HG03439 (cell line): ENCODE measurements around the gene MYH11.

Experiments
- ATAC-seq: cut with Tn5 transposase; IDR thresholded peaks from one replicate; pipeline ENCODE4 v1.9.1; 2021; ENCODE audit warnings: mild to moderate bottlenecking, moderate library complexity; ENCODE audit not compliant: unreplicated experiment

Gene MYH11

DNA sequence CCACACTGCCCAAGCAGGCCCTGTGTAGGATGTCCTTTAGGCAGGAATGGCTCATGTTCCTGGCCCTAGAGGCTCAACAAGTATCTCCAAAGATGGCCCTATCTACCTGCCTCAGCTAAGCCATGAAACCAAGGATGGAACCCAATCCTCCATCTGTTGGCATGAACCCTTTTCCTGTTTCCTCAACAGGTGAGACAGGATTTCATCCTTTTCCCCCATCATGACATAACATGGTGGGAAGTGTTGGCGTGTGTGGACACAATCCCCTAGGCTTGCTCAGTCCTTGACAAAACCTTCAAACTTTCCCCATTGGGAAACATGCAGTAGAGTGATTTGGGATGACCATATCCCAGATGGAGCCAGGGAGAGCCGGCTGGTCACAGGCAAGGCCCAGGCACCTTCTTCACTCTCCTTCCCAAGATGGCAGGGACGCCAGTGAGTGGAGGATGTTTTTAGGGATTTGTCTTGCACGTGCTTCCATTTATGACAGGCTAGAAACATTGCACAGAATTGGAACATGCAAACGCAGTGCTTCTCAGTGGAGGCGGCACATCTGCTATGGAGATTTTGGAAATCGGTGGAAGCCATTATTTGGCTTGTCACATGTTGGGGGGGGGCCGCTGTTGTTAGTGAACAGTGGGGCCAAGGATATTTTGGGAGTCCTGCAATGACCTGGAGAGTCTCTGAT lies 77.0 kb downstream of the MYH11 start:
- ATAC-seq, result no peak

DNA sequence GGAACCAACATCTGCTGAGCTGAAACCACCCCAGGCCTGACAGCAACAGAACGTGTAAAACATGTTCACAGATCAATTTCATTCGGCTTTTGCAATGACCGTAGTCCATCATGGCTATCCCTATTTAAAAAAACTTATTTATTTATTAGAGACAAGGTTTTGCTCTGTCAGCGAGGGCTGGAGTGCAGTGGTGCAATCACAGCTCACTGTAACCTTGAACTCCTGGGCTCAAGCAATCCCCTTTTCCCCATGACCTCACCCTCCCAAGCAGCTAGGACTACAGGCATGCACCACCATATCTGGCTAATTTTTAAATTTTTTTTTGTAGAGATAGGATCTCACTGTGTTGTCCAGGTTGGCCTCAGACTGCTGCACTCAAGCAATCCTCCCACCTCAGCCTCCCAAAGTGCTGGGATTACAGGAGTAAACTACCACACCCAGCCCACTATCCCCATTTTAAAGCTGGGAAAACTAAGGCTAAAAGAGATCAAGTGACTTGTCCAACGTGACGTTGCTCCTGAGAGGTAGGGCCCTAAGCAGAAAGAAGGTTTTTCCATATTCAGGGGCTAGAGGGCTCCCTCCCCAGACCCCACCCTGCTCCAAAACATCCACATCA lies 77.7 kb downstream of the MYH11 start:
- no peak for ATAC-seq

DNA sequence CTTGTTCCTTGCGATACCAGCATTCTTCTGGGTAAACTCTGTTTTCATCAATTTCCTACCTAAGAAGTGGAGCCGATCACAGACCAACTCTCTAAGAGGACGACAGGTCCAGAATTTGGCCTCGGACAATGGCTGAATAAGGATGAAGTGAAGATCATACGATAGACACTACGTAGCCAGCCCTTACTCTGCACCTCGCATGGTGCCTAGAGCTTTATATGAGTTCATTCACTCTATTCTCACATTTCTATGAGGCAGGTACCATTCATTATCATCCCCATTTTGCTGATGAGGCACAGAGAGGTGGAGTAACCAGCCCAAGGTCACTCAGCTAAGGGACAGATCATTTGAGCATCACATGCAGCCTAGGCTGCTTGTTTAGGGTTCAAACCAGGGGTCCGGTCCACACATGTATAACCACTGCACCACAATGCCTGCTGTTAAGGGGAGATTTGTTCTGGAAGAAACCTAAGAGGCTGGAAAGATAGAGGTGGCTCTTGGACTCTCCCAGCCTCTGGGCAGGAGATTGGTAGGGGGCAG lies 78.6 kb downstream of the MYH11 start:
- ATAC-seq, result no peak

DNA sequence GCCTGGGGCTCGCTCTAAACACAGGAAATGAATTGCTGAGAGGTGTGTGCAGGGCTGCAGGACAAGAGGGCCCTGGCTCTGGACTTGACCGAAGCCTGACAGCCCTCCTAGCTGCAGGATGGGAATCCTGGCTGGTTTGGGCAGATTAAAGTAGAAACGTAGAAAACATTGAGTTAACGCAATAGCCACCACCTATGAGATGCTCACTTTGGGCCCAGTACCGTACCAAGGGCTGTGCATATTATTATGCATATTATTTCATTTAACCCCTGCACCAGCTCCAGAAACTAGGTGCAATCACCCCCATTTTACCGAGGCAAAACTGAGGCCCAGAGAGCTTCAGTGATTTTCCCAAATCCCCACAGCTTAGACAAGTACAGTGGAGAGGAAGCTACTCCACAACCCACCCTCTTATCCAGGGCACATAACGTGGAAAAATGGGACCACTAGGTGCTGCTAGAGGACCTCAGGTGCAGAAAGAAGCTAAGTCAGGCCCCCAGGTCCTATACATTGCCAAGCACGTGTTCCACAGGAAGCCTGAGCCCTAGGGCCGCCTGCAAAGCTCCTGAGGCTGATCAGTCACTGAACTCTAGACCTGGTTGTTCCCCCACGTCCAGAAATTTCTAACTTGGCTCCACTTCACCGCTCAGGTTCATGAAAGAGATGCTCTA lies 79.2 kb downstream of the MYH11 start:
- no peak for ATAC-seq

DNA sequence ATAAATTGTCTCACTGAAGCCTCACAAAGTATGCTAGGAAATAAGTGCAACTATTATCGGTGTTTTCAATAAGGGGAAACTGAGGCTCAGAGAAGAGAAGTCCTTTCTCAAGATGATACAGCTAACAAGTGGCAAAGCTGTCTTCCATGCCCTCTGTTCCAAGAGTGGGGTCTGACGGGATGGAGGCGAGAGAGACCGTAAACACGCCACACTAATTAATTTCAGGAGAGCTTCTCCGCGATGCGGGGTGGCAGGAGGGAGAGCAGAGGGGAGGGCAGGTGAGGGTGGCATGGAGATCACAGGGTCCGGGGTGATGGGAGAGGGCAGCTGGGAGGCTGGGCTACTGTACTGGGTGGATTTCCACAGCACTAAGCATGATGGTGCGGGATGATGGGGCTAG lies 80.3 kb downstream of the MYH11 start:
- ATAC-seq, result no peak

DNA sequence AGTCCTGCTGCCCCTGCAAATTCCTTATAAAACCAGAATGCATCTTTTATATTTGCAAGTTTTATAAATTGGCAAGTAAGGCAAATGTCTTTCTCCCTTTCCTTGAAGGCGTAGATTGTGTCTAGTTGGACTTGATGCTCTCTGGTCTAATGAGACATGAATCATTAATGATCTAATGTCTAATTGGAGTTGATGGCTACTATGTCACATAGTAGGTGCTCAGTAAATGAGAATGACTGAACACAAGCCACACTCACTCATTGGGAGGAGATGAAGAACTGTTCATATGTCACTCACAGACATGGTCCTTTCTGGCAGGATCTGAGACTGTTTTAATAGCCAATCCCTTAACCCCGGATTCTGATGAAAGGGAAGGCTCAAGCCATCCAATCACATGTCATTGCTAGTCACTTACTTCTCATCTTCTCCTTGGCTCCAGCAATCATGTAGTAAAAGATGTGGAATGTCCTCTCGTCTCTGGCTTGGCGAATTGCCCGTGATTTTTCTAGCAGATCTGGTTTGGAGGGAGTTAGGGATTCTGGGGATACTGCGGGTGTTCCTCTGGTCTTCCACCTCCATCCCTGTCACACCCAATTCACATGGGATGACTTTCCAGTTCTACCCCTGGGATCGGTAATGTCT lies 81.0 kb downstream of the MYH11 start:
- no peak for ATAC-seq

DNA sequence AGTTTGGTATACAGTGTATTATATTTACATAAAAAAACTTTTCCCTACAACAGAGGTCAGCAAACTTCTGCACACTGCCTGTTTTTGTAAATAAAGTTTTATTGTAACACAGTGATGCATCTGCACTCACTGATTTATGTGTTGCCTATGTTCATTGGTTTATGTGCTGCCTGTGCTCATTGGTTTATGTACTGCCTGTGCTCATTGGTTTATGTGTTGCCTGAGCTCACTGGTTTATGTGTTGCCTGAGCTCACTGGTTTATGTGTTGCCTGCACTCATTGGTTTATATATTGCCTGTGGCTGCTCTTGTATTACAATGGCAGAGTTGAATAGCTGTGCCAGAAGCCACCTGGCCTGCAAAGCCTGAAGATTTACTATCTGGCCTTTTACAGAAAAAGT lies 81.6 kb downstream of the MYH11 start:
- ATAC-seq, result no peak

DNA sequence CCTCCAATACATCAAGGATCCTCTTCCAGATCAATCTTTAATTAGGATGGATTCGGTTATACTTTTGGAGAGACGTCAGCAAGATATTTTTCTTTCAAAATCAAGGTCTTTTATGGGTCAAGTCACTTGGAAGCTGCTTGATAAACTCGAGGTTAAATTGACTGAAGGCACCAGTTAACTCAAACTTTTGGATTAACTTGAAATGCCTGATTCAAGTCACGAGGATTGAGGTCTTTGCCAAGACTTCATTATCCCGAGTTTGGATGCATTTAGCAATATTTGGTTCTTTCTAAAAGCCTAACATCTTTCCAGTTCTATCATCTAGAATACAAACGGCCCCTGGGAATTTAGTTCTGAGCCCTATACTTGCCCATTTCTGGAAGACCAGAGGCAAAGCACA lies 82.9 kb downstream of the MYH11 start:
- no peak for ATAC-seq

DNA sequence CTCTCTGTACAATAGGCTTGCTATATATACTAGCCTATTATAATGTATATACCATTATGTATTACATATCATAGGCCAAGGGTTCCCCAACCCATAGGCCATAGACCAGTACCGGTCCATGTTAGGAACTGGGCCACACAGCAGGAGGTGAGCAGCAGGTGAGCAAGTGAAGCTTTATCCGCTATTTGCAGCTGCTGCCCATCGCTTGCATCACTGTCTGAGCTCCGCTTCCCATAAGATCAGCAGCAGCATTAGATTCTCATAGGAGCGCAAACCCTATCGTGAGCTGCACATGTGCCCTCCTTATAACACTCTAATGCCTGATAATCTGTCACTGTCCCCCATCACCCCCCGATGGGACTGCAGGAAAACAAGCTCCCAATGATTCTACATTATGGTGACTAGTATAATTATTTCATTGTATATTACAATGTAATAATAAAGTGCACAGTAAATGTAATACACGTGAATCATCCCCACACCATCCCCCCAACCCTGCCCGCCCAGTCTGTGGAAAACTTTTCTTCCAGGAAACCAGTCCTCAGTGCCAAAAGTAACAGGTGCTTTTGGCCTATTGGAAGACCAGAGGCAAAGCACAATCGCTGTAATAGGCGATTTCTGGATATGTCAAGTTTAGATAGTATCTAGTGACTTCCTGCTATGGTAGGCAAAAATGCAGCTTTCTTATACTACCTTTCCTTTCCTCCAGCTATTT lies 84.1 kb downstream of the MYH11 start:
- no peak for ATAC-seq

DNA sequence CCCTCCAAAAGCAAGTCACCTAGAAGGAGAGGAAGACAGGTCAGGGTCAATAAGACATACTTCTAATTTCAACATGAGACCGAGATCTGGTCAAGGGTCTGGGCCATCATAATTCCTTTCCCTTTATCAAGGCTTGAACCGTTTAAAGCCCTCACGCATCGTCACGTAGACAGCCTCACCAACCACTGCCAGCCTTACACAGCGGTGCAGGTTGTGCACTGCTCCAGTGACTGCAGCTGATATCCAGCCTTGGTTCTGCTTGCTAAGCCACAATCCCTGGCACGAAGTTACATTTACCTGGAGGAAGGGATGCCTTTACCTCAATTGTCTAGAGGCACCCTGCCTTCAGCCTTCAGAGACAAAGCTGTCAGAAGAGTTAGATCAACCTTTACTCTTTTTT lies 85.1 kb downstream of the MYH11 start:
- ATAC-seq, result no peak

DNA sequence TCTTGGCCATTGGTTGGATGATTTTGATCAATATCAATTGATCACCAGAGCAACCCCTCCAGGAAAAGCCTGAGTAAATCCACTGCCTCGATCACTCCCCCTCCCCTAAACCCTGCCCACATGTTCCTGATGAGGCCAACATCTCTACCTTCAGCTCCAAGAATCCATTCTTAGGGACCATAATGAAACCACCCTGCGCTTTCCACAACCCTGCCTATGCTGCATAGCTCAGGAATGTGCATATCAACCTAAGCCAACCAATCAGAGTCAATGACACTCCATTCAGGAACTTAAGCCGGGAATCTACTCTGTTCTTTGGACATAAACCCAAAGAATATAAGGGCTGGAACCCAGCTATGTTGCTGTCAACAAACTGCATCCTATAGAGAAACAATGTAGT lies 86.3 kb downstream of the MYH11 start:
- no peak for ATAC-seq

DNA sequence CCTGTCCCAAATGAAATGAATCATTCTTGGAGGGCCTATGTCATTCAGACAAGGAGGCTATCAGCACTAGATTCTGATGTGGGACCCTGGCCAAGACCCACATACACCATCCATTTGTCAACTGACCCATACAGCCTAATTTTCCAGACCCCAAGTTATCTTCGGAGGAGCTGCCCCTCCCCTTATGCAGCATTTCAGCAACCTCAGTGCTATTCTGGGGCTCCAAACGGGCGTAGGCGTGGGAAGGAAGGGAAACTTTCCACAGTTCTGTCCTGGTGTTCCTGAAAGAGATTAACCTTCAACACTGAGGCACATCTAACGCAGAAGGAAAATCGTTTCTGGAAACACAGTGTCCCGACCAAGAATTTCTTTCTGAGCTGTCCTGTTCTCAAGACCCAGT lies 86.7 kb downstream of the MYH11 start:
- no peak for ATAC-seq

DNA sequence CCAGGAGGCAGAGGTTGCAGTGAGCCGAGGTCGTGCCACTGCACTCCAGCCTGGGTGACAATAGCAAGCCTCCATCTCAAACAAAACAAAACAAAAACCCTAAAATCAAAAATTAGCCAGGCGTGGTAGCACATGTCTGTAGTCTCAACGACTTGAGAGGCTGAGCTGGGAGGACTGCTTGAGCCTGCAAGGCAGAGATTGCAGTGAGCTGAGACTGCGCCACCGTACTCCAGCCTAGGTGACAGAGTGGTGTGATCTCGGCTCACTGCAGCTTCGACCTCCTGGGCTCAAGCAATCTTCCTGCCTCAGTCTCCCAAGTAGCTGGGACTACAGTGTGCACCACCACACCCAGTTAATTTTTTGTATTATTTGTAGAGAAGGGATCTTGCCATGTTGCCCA lies 87.6 kb downstream of the MYH11 start:
- ATAC-seq, result no peak

DNA sequence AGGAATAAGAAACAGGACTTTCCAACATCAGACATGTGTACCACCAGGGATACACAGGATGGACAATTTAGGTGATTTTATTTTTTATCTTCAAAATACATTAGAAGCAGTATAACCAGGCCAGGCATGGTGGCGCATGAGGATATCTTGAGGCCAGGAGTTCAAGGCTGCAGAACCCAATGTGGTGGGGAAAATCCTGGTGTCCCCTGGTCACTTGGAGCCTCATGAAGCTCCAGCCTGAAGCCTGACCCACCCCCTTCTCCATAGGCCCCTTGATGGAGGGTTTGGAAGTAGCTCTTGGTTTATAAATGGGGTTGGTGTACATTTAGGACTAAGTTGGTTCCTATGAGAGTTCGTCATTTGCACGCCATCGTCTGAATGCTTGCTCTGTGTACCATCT lies 88.6 kb downstream of the MYH11 start:
- ATAC-seq, result no peak

DNA sequence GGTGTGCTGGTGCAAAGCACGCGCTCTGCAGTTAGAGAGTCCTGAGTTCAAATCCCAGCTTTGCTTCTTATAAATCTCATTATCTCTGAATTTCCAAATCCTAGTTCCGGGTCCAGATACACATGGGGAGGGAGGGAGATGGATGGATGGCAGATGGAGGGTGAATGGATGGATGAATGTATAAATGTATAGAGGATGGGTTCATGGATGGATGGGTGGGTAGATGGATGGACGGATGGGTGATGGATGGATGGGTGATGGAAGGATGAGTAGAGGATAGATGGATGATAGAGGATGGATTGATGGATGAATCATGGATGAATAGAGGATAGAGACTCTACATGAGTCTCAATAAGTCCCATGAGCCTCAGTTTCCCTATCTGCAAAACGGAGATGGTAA lies 89.9 kb downstream of the MYH11 start:
- no peak for ATAC-seq

DNA sequence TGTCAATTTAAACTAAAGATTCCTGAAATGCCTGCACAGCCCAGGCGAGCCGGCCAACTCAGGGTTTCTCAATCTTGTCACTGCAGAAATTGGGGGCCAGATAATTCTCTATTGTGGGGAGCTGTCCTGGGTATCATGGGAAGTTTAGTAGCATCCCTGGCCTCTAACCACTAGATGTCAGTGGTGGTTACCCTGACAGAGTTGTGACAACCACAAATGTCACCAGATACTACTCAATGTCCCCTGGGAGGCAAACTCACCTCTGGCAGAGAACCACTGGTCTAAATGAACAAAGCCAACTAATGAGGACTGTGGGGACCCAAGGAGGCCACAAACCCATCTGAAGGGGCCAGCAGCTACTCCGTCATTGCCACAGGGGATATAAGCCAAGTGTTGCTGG lies 90.9 kb downstream of the MYH11 start:
- ATAC-seq, result no peak

DNA sequence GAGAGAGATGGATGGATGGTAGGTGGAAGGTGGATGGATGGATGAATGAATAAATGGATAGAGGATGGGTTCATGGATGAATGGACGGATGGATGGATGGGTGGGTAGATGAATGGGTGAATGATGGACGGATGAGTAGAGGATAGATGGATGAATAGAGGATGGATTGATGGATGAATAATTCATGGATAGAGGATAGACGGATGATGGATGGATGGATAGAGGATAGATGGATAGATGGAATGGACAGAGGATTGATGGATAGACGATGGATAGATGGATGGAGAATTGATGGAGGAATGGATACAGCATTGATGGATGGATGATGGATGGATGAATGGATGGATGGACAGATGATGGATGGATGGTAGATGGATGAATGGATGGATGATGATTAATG lies 91.7 kb downstream of the MYH11 start:
- ATAC-seq, result no peak

DNA sequence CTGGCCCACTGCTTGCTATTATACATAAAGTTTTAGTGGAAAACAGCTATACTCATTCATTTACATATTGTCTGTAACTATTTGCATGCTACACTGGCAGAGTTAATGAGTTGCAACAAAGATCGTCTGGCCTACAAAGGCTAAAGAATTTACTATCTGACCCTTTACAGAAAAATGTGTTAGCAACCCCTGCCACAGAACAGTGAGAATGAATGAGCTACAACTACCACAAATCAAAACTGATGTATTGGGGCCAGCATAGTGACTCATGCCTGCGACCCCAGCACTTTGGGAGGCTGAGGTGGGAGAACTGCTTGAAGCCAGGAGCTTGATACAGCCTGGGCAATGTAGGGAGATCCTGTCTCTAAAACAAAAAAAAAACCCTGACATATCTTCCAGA lies 92.7 kb downstream of the MYH11 start:
- no peak for ATAC-seq

DNA sequence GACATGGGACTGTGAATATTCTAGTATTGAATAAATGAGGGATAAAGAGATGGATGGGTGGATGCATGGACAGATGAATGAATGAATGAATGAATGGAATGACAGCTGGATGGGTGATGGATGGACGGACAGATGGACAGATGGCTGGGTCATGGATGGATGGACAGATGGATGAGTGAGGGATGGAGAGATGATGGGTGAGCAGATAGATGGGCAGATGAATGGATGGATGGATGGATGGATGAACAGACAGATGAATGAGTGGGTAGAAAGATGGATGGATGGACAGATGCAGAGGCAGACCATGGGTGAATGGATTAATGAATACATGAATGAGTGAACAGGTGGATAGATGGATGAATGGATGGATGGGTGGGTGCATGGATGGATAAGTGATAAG lies 96.7 kb downstream of the MYH11 start:
- no peak for ATAC-seq

DNA sequence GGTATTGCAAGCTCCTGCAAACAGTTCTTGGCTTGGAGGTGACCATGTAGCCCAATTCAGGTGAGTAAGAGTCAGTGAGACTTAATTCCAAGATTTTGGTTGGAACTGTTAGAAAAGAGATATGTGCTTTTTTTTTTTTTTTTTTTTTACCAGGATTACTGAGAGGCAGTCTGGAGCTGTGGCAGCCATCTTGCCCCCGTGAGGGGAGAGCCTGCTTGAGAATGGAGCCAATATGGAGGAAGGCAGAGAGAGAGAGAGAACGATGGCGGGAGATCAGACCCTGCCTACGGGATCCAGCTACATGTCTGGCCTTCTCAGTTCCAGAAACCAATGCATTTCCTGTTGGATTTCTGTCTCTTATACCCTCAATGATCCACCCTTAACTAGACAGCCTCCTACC lies 97.8 kb downstream of the MYH11 start:
- no peak for ATAC-seq

DNA sequence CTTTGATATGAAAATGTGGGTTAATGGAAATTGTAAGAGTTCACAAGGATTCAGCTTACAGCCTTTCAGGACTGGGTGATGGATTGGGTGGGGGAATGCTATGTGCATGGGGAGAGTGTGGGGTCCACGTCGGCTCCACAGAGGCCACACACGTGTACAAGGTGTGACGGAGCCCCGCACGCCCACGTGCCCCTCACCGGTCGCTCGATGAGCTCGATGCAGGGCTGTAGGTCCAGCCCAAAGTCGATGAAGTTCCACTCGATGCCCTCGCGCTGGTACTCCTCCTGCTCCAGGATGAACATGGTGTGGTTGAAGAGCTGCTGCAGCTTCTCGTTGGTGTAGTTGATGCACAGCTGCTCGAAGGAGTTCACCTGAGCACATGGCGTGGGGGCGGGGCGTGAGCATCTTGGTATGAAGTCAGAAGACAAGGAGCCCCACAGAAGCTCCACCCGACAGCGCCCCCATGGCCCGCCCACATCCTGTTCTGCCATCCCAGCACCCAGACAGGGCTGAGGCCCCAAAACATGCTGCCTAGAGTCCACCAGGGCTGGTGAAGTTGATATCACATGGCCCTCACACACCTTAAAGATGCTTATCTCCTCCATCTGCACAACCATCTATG lies 99.1 kb downstream of the MYH11 start:
- no peak for ATAC-seq
